ENCODE measurements around the gene AQP3.

GRCh38 chr9:33439731-33440130 is 7.7 kb downstream of the AQP3 start:
- TF ChIP-seq CTCF (CRISPR knock-in tag; IDR thresholded peaks at IDR 0.05) (no peak), DNMT1 (CRISPR knock-in tag; IDR thresholded peaks at IDR 0.05) (no peak), ZNF180 (CRISPR knock-in tag; IDR thresholded peaks at IDR 0.05; ENCODE audit: borderline replicate concordance, low read depth) (no peak), ZFYVE20 (CRISPR knock-in tag; IDR thresholded peaks at IDR 0.05; ENCODE audit: borderline replicate concordance, low read depth) (no peak), KLF16 (CRISPR knock-in tag; IDR thresholded peaks at IDR 0.05) (no peak), ATF4 (CRISPR knock-in tag; IDR thresholded peaks at IDR 0.05) (no peak), TBP (CRISPR knock-in tag; IDR thresholded peaks at IDR 0.05) (no peak), ZFX (CRISPR knock-in tag; IDR thresholded peaks at IDR 0.05; ENCODE audit: low read depth) (no peak), ZNF337 (CRISPR knock-in tag; IDR thresholded peaks at IDR 0.05; ENCODE audit: borderline replicate concordance, low read depth) (no peak), FOXA1 (IDR thresholded peaks at IDR 0.05) (no peak), FOXA1 (CRISPR knock-in tag; IDR thresholded peaks at IDR 0.05) (no peak), MZF1 (CRISPR knock-in tag; IDR thresholded peaks at IDR 0.05; ENCODE audit: borderline replicate concordance) (no peak), SNAPC5 (CRISPR knock-in tag; IDR thresholded peaks at IDR 0.05; ENCODE audit: borderline replicate concordance) (no peak), NBN (conservative IDR thresholded peaks at IDR 0.05) (no peak)

Data from HepG2 (cell line).